Neuronal stem cell (in vitro differentiated cells): ENCODE results near the gene DENND5A.

Source experiments
- DNase-seq: peaks from one replicate; pipeline ENCODE4 v3.0.0-alpha.2; 2013; ENCODE audit warnings: low spot score
- H2AFZ ChIP-seq: one replicate; pipeline ENCODE4 v1.6.1; 2013; ENCODE audit warnings: mild to moderate bottlenecking, low read length, inconsistent platforms
- H2AK5ac ChIP-seq: 2 replicates; pipeline ENCODE4 v1.6.1; 2013; ENCODE audit warnings: low read depth, mild to moderate bottlenecking, inconsistent platforms, low read length, moderate library complexity, mixed read lengths
- H2BK120ac ChIP-seq: 2 replicates; pipeline ENCODE4 v1.6.1; 2013; ENCODE audit warnings: low read depth, mild to moderate bottlenecking, inconsistent platforms, low read length, moderate library complexity, mixed read lengths
- H2BK12ac ChIP-seq: one replicate; pipeline ENCODE4 v1.6.1; 2013; ENCODE audit warnings: low read length, inconsistent platforms
- H2BK15ac ChIP-seq: 2 replicates; pipeline ENCODE4 v1.6.1; 2013; ENCODE audit warnings: mild to moderate bottlenecking, low read length, inconsistent platforms, mixed read lengths
- H2BK5ac ChIP-seq: one replicate; pipeline ENCODE4 v1.6.1; 2013; ENCODE audit warnings: inconsistent platforms, mild to moderate bottlenecking, low read length, moderate library complexity
- H3K14ac ChIP-seq: one replicate; pipeline ENCODE4 v1.6.1; 2013; ENCODE audit warnings: low read length, inconsistent platforms
- H3K18ac ChIP-seq: 2 replicates; pipeline ENCODE4 v1.6.1; 2013; ENCODE audit warnings: low read length, inconsistent platforms
- H3K23ac ChIP-seq: 2 replicates; pipeline ENCODE4 v1.6.1; 2013; ENCODE audit warnings: low read depth, mild to moderate bottlenecking, mixed read lengths, low read length, inconsistent platforms; ENCODE audit not compliant: poor library complexity
- H3K27ac ChIP-seq: replicated peaks from 3 replicates; pipeline ENCODE4 v1.5.1; 2013; ENCODE audit warnings: low read length, inconsistent platforms
- H3K27me3 ChIP-seq, 3 experiments: 2 replicates each; pipeline ENCODE4 v1.6.1; 2013; ENCODE audit warnings: low read length in 3 of 3, mild to moderate bottlenecking in 2 of 3, inconsistent platforms in 1 of 3, low read depth in 1 of 3, mixed read lengths in 1 of 3, moderate library complexity in 1 of 3; ENCODE audit not compliant: control insufficient read depth in 3 of 3, insufficient read depth in 3 of 3
- H3K36me3 ChIP-seq, 2 donors: replicated peaks in 1 of 2; 2 replicates each; pipeline ENCODE4 v1.6.1; 2013; ENCODE audit warnings: low read length in 2 of 2; ENCODE audit not compliant: control insufficient read depth in 2 of 2, insufficient read depth in 2 of 2
- H3K4ac ChIP-seq: 2 replicates; pipeline ENCODE4 v1.6.1; 2013; ENCODE audit warnings: inconsistent platforms, mild to moderate bottlenecking, low read length, moderate library complexity
- H3K4me1 ChIP-seq, 2 donors: 1 replicate in 1 of 2; 2 replicates in 1 of 2; pipeline ENCODE4 v1.6.1; 2013; ENCODE audit warnings: low read length in 2 of 2, low read depth in 1 of 2; ENCODE audit not compliant: control insufficient read depth in 2 of 2, insufficient read depth in 1 of 2
- H3K4me2 ChIP-seq: one replicate; pipeline ENCODE4 v1.6.1; 2013; ENCODE audit warnings: mild to moderate bottlenecking, low read length, inconsistent platforms; ENCODE audit not compliant: insufficient read depth, poor library complexity, severe bottlenecking
- H3K4me3 ChIP-seq, 2 donors: 2 replicates each; pipeline ENCODE4 v1.5.1; 2013; ENCODE audit warnings: low read length in 2 of 2, mild to moderate bottlenecking in 2 of 2, inconsistent platforms in 1 of 2, moderate library complexity in 1 of 2
- H3K79me1 ChIP-seq: one replicate; pipeline ENCODE4 v1.6.1; 2013; ENCODE audit warnings: low read depth, mild to moderate bottlenecking, inconsistent platforms, low read length, moderate library complexity
- H3K9ac ChIP-seq: one replicate; pipeline ENCODE4 v1.6.1; 2013; ENCODE audit warnings: mild to moderate bottlenecking, low read depth, low read length, inconsistent platforms; ENCODE audit not compliant: poor library complexity
- H3K9me3 ChIP-seq, 2 donors: replicated peaks in 1 of 2; 2 replicates each; pipeline versions ENCODE3 to v1.6.1; 2013; ENCODE audit warnings: low read length in 2 of 2, mild to moderate bottlenecking in 2 of 2, inconsistent platforms in 1 of 2, low read depth in 1 of 2, mixed read lengths in 1 of 2, moderate library complexity in 1 of 2; ENCODE audit not compliant: control insufficient read depth in 2 of 2, insufficient read depth in 1 of 2
- H4K8ac ChIP-seq: one replicate; pipeline ENCODE4 v1.6.1; 2013; ENCODE audit warnings: low read depth, mild to moderate bottlenecking, inconsistent platforms, low read length, moderate library complexity
- H4K91ac ChIP-seq: one replicate; pipeline ENCODE4 v1.6.1; 2013; ENCODE audit warnings: low read length, low read depth, mild to moderate bottlenecking, inconsistent platforms; ENCODE audit not compliant: poor library complexity
- WGBS, 2 donors: extraction: QIAGEN DNeasy Blood & Tissue Kit; methylation state at CpG; one replicate each; pipeline ENCODE4 v1.1.7; 2013; ENCODE audit warnings: missing lambda C conversion rate in 2 of 2, mixed read lengths in 1 of 2; ENCODE audit not compliant: insufficient read length in 2 of 2, insufficient replicate concordance in 1 of 2; ENCODE audit errors: extremely low coverage in 2 of 2; 5-methylcytosine and 5-hydroxymethylcytosine counted together

DENND5A gene

DNA sequence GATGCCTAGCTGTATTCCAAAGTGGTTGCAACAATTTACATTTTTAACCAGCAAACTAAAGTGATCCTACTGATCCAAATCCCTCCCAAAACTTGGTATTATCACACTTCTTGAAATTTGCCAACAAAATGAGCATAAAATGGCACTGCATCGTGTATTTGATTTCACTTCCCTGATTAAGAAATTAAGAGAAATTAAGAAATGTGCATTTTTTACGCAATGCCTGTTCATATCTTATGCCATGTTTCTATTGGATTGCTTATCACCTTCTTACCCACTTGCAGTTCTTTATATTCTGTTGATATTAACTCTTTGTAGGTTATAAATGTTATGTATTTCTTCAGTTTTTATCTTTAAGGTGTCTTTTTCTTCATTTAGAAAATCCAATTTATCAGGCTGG is 80.6 kb downstream of the DENND5A start:
- no peak overlapping the region for H2AK5ac ChIP-seq
- no peaks in the 10 kb centered on the region for H3K79me1 ChIP-seq
- no peak overlapping the region for H2BK120ac ChIP-seq
- no peak overlapping the region for H3K4me3 ChIP-seq
- H3K36me3 ChIP-seq = peaks cover 13 to 82% of the 10 kb centered on the region in 2 donors
- no peak overlapping the region for H4K91ac ChIP-seq
- DNase-seq = no peak
- H3K9ac ChIP-seq = no peak overlapping the region
- H4K8ac ChIP-seq = no peak overlapping the region
- no peak overlapping the region for H2BK15ac ChIP-seq
- no peak overlapping the region for H2BK5ac ChIP-seq
- no peaks in the 10 kb centered on the region for H3K27me3 ChIP-seq
- WGBS, 2 donors = no CpG with 5 or more reads among the region's 2 CpGs
- H3K18ac ChIP-seq = no peak overlapping the region
- H3K4me2 ChIP-seq = no peak overlapping the region
- H3K4ac ChIP-seq = no peak overlapping the region
- H2BK12ac ChIP-seq = no peak overlapping the region
- no peak overlapping the region for H3K27ac ChIP-seq
- no peak overlapping the region for H3K23ac ChIP-seq
- peaks cover 0 to 4% of the 10 kb centered on the region in 2 donors for H3K4me1 ChIP-seq
- H3K14ac ChIP-seq = no peak overlapping the region
- H2AFZ ChIP-seq = no peak overlapping the region
- peaks cover 3 to 14% of the 10 kb centered on the region in 2 donors for H3K9me3 ChIP-seq

DNA sequence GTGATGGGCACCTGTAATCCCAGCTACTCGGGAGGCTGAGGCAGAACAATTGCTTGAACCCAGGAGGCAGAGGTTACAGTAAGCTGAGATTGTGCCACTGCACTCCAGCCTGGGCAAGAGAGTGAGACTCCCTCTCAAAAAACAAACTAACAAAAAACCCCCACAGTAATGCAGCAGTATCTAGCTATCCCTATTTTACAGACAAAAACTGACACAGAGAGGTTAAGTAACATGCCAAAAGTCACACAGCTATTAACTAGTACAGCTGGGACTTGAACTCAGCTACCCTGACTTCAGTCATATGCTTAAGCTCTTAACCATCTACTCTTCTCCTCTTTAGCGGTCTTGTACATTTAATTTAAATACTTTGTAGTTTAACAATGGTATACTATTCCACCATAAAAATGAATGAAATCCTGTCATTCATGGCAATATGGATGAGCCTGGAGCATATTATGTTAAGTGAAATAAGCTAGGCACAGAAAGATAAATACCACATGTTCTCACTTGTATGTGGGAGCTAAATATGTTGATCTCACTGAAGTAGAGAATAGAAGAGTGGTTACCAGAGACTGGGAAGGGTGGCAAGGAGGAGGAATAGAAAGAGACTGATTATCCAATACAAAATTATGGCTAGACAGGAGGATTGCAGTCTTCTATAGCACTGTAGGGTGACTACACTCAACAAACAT is 82.8 kb downstream of the DENND5A start:
- no peak overlapping the region for H3K18ac ChIP-seq
- no peak overlapping the region for H4K91ac ChIP-seq
- no peak overlapping the region for H3K27ac ChIP-seq
- H2AK5ac ChIP-seq = no peak overlapping the region
- H3K27me3 ChIP-seq = no peaks in the 10 kb centered on the region
- no peak overlapping the region for H2BK12ac ChIP-seq
- H2BK5ac ChIP-seq = no peak overlapping the region
- H4K8ac ChIP-seq = no peak overlapping the region
- H3K4me2 ChIP-seq = no peak overlapping the region
- peaks cover 0 to 4% of the 10 kb centered on the region in 2 donors for H3K4me1 ChIP-seq
- WGBS, 2 donors = no CpG with 5 or more reads among the region's 2 CpGs
- H3K79me1 ChIP-seq = no peaks in the 10 kb centered on the region
- H3K9ac ChIP-seq = no peak overlapping the region
- no peak overlapping the region for H2AFZ ChIP-seq
- H2BK120ac ChIP-seq = no peak overlapping the region
- H3K4ac ChIP-seq = no peak overlapping the region
- no peak overlapping the region for H3K14ac ChIP-seq
- no peak overlapping the region for H2BK15ac ChIP-seq
- no peak for DNase-seq
- H3K9me3 ChIP-seq = no peaks in the 10 kb centered on the region
- H3K36me3 ChIP-seq = peaks cover 14 to 80% of the 10 kb centered on the region in 2 donors
- no peak overlapping the region for H3K23ac ChIP-seq
- no peak overlapping the region for H3K4me3 ChIP-seq

DNA sequence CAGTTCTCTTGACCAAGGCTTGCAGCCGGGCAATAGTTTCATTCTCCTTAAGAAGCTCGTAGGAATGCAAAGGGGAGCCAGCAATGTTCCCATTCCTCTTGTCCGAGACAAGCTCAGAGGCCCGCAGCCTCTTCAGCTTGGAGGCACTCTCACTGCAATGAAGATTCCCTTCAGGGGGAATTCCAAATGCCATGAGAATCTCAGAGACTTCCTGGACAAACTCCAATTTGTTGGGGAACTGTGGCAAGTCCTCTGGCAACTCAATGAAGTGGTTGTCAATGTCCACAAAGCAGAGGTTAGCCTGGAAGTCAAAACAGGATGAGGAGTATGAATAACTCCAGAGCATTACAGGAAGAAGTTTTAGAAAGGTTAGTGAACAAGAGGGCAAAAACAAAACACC is 84.4 kb downstream of the DENND5A start:
- no peak overlapping the region for H3K4ac ChIP-seq
- H3K36me3 ChIP-seq = peaks cover 16 to 84% of the 10 kb centered on the region in 2 donors
- WGBS, 2 donors = no CpG with 5 or more reads among the region's 4 CpGs
- H3K18ac ChIP-seq = no peak overlapping the region
- no peak for DNase-seq
- H2AK5ac ChIP-seq = no peak overlapping the region
- no peak overlapping the region for H3K23ac ChIP-seq
- H3K9ac ChIP-seq = no peak overlapping the region
- H4K8ac ChIP-seq = no peak overlapping the region
- no peak overlapping the region for H3K4me2 ChIP-seq
- no peaks in the 10 kb centered on the region for H3K27me3 ChIP-seq
- no peak overlapping the region for H2AFZ ChIP-seq
- no peaks in the 10 kb centered on the region for H3K4me1 ChIP-seq
- H2BK5ac ChIP-seq = no peak overlapping the region
- no peak overlapping the region for H2BK120ac ChIP-seq
- no peak overlapping the region for H3K14ac ChIP-seq
- no peaks in the 10 kb centered on the region for H3K79me1 ChIP-seq
- no peak overlapping the region for H3K27ac ChIP-seq
- no peaks in the 10 kb centered on the region for H3K9me3 ChIP-seq
- H2BK15ac ChIP-seq = no peak overlapping the region
- no peak overlapping the region for H3K4me3 ChIP-seq
- H2BK12ac ChIP-seq = no peak overlapping the region
- no peak overlapping the region for H4K91ac ChIP-seq

DNA sequence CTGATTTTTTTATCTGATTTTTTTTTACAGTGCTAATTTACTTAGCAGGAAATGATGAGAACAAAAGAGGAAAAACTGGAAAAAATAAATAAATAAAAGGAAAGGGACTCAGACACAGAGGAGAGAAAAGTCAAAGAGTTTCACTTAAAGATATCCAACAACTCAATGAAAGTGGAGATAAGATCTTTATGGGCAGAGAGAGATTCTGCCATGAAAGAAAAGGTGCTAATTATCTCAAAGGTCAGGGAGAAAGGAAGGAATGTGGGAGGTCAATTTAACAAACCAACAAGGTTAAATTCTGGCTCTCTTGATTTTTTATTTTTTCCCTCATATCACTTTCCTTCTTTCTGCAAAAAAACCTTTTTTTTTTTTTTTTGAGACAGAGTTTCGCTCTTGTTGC is 86.0 kb downstream of the DENND5A start:
- WGBS, 2 donors = no CpG with 5 or more reads among the region's 1 CpG

More for the DNA sequence above, 86.0 kb downstream of the DENND5A start:
- Histone ChIP-seq H2BK12ac (no peak overlapping the region), H4K8ac (no peak overlapping the region), H3K4me2 (no peak overlapping the region), H3K18ac (no peak overlapping the region), H3K27me3 (no peaks in the 10 kb centered on the region), H3K23ac (no peak overlapping the region), H3K14ac (no peak overlapping the region), H3K9me3 (no peaks in the 10 kb centered on the region), H3K4me1 (no peaks in the 10 kb centered on the region), H2AFZ (no peak overlapping the region), H2BK5ac (no peak overlapping the region), H3K79me1 (no peaks in the 10 kb centered on the region), H3K9ac (no peak overlapping the region), H2AK5ac (no peak overlapping the region), H3K4ac (no peak overlapping the region), H3K36me3 (peaks cover 14 to 91% of the 10 kb centered on the region in 2 donors), H3K27ac (no peak overlapping the region), H3K4me3 (no peak overlapping the region), H2BK120ac (no peak overlapping the region), H2BK15ac (no peak overlapping the region), H4K91ac (no peak overlapping the region)
- no peak for DNase-seq
